AG04449 (cell line): ENCODE data around the gene PITX1.

Experiments used
- CTCF ChIA-PET: fragments of 350-600 bp; formaldehyde crosslinking; extraction: SDS; loops from one replicate; lab custom pipeline; 2021; ENCODE audit warnings: antibody characterized with exemption; lab: Yijun Ruan, JAX
- POLR2A ChIA-PET: fragments of 400-600, 350-600 bp; formaldehyde crosslinking; extraction: SDS; loops from one replicate; lab custom pipeline; 2020; ENCODE audit warnings: antibody characterized with exemption, inconsistent platforms; lab: Yijun Ruan, JAX
- DNase-seq: peaks from one replicate; pipeline ENCODE4 v3.0.0-alpha.2; 2010; ENCODE audit warnings: low read depth, low spot score
- H3K4me3 ChIP-seq: 2 replicates; pipeline ENCODE4 v1.5.1; 2011; ENCODE audit warnings: low read depth, mild to moderate bottlenecking, control low read depth, low read length
- TF ChIP-seq, protein P1 (sequence below): IDR thresholded peaks from one replicate; pipeline ENCODE4 v1.5.1; 2011; ENCODE audit warnings: mild to moderate bottlenecking, moderate library complexity, low read length, control low read depth, inconsistent platforms; ENCODE audit not compliant: insufficient read depth; ENCODE audit errors: missing control alignments

Gene PITX1

DNA sequence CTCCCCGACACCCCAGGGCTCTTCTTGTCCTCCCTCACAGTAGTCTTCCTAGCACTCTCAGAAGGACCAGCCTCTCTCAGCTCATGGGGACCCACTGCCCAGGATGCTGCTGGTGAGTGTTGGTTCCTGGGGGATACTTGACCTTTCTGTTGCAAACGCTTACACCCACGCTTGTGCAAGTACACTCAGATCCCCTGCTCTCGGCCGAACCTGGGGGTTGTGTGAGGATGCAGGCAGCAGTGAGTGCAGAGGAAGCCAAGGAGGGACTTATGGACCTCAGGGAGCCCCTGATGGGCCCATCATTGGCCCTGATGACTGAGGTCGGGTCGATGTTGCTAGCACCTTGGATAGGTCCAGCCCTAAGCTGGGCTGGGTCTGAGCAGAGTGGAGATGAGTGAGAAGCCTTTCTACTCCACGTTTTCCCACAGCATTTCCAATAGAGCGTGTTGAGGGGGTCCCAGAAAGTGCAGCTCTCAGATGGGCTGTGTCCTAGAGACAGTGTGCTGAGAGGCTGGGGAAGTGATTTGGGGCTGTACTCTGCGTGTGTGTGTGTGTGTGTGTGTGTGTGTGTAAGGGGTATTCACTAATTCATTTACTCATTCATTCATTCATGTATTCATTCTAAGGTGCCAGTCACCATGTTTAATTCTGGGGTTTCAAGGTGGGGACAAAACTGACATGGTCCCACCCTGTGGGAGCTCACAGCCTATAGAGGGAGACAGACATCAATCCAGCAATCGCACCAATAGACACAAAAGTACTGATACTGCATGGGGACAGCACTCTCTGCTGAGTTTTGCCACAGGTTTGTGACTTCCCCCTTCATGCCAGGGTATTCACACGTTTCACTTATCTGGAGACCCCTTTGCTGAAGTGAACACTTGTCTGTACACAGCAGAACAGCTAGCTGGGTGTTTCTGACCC, 25.2 kb upstream of the PITX1 start:
- DNase-seq = no peak
- H3K4me3 ChIP-seq = no peak overlapping the region
- TF ChIP-seq, protein P1, sequence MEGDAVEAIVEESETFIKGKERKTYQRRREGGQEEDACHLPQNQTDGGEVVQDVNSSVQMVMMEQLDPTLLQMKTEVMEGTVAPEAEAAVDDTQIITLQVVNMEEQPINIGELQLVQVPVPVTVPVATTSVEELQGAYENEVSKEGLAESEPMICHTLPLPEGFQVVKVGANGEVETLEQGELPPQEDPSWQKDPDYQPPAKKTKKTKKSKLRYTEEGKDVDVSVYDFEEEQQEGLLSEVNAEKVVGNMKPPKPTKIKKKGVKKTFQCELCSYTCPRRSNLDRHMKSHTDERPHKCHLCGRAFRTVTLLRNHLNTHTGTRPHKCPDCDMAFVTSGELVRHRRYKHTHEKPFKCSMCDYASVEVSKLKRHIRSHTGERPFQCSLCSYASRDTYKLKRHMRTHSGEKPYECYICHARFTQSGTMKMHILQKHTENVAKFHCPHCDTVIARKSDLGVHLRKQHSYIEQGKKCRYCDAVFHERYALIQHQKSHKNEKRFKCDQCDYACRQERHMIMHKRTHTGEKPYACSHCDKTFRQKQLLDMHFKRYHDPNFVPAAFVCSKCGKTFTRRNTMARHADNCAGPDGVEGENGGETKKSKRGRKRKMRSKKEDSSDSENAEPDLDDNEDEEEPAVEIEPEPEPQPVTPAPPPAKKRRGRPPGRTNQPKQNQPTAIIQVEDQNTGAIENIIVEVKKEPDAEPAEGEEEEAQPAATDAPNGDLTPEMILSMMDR = no peak
- CTCF ChIA-PET = no interaction called here
- POLR2A ChIA-PET = no interaction called here

DNA sequence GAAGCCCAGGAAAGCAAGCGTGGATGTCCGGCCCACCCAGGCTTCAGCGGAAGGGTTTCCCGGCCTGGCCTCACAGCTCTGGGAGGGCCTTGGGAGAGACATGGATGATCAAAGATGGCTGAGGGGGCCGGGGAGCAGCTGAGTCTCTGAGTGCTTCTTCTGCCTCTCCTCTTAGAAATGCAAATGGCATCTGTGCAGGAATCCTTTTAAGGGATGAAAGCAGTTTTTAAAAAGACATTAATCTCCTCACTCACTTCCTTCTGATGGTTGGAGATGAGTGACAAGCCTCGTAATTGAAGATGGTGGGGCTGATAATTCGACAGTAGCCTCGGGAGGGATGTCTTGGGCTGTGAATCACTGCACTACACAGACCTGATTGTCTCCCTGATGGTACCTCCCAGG, 24.3 kb upstream of the PITX1 start:
- ChIA-PET POLR2A (no interaction called here), CTCF (no interaction called here)
- no peak overlapping the region for H3K4me3 ChIP-seq
- TF ChIP-seq, protein P1 = no peak
- no peak for DNase-seq

DNA sequence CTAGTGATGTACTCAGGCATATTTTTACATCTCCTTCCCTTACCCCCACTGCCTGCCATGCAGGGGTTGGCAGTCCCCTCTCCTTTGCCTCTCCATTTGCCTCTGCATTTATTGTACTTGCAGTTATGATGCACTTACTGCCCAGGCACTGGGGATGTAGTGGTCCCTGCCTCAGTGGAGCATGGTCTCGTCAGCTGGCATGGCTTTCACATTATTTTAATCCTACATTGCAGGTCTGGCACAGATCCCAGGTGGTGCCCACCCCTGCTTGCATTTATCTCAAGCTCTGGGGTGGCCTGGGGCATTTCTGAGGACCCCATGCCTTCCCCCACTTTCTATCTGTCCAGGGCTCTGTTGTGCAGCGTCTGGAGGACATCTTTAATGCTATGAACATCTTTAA, 23.2 kb upstream of the PITX1 start:
- no peak overlapping the region for H3K4me3 ChIP-seq
- ChIA-PET POLR2A (no interaction called here), CTCF (no interaction called here)
- DNase-seq = no peak
- TF ChIP-seq, protein P1 = no peak

DNA sequence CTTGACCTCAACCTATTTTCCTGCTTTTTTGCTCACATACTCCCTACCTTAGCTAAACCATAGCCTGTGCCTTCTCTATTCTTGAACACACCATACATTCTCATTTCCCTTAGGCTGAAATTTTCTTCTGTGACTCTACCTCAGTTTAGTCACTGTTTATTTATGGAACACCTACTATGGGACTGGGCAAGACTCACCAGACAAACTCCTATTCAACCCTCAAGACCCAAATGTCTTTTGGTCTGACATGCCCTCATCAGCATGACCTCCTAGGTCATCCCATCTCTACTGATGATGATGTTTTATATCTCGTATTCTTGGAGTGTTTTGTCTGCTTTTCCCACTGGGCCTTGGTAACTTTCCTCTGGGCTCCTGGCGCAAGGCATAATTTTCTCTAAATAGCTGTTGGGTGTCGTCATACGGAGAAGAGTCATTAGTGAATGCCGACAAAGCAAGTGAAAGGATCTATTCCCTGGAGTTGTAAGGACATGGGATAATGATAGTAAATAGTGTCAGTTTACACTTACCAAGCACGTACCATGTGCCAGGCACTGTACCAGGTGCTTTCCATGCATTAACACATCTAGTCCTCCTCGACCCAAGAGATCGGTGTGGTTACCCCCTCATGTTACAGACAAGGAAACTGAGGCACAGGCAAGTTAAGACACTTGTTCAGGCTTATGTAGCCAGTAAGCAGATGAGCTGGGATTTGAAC, 22.4 kb upstream of the PITX1 start:
- no peak for DNase-seq
- POLR2A ChIA-PET = no interaction called here
- no peak overlapping the region for H3K4me3 ChIP-seq
- CTCF ChIA-PET = no interaction called here
- TF ChIP-seq, protein P1 = no peak

DNA sequence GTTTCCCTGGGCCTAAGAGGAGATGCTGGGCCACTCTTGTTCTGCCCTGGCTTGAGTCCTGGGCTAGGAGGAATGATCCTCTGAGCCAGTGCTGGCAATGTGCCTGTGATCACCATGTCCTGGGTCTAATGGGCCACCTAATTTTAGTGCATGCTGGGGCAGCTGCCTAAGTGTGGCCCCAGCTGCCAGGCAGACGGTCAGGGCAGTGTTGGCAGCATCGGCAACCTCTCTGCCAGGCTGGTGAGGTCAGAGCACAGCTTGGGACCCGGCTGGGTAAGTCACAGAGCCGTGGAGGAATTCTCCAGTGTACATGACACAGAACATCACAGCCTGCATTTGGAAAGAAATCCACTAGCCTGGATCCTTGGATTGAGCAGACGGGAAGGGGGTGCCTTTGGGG, 21.4 kb upstream of the PITX1 start:
- TF ChIP-seq, protein P1 = no peak
- ChIA-PET POLR2A (no interaction called here), CTCF (no interaction called here)
- H3K4me3 ChIP-seq = no peak overlapping the region
- no peak for DNase-seq

DNA sequence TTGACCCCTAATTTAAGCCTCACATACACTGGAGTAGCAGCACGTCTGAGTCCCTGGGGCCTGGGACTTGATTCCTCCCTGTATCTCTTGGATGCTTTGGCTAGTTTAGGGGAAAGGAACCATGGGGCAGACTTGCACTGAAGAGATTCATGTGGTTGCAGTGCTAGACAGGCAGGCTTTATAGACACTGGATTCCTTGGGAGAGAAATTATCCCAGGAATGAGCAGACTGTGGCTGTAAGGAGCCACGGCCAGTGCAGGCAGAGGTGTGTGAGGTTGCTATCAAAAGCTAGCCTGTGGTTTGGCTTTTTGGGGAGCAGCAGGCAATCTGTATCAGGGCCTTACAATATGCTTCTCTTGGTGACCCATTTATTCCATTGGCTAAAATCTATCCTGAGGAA, 20.5 kb upstream of the PITX1 start:
- no peak for DNase-seq
- H3K4me3 ChIP-seq = no peak overlapping the region
- TF ChIP-seq, protein P1 = no peak
- CTCF ChIA-PET = interaction anchor here (0.6 kb wide), 1 partner anchor 134 kb away, joined by 4 read pairs; no protein-coding TSS in a partner anchor
- POLR2A ChIA-PET = no interaction called here
